Upper lobe of right lung (tissue), 1 donor: ENCODE measurements around the gene ATR. TPM values are rescaled to one million over a fixed set of nuclear protein-coding genes. Genes with fewer than 3 reads are reported as not detected.

Source experiments
- ATAC-seq: fragments of 200-7000 bp; cut with Tn5 transposase; one replicate; pipeline ENCODE4 v1.9.1; 2020; ENCODE audit warnings: mild to moderate bottlenecking, moderate library complexity
- DNase-seq: peaks from one replicate; pipeline ENCODE4 v3.0.0-alpha.2; 2020
- H3K27ac ChIP-seq: fragments of 200-600 bp; one replicate; pipeline ENCODE4 v1.8.0; 2022
- H3K27me3 ChIP-seq: fragments of 200-600 bp; one replicate; pipeline ENCODE4 v1.8.0; 2022; ENCODE audit warnings: mild to moderate bottlenecking
- H3K36me3 ChIP-seq: fragments of 200-600 bp; one replicate; pipeline ENCODE4 v1.8.0; 2022
- H3K4me1 ChIP-seq: fragments of 200-600 bp; one replicate; pipeline ENCODE4 v1.8.0; 2022
- H3K4me3 ChIP-seq: fragments of 200-600 bp; one replicate; pipeline ENCODE4 v1.8.0; 2022; ENCODE audit warnings: mild to moderate bottlenecking
- H3K9me3 ChIP-seq: fragments of 200-600 bp; one replicate; pipeline ENCODE4 v1.8.0; 2022
- intact Hi-C: fragments of 100-400 bp; cut with DNase I; formaldehyde crosslinking; loops from one replicate; pipeline ENCODE4 v1.11.0; 2022
- total RNA-seq: library from RNA; stranded (reverse); fragmentation: NEBNext Ultra II Directional; extraction: Animal tissue kit (Norgen Biotek cat#: 25700); gene quantifications from one replicate; pipeline ENCODE4 v1.2.1, GENCODE V29; 2021
- TF ChIP-seq, protein P1 (sequence below): fragments of 200-600 bp; IDR thresholded peaks from one replicate; pipeline ENCODE4 v1.8.0; 2022; ENCODE audit warnings: antibody characterized with exemption
- donor health status: DM: no; HTN: yes; CAD: no; lungs with severe emphysema.

The ATR gene
- total RNA-seq, 1 donor from 2014 or later: 23.0 TPM

DNA sequence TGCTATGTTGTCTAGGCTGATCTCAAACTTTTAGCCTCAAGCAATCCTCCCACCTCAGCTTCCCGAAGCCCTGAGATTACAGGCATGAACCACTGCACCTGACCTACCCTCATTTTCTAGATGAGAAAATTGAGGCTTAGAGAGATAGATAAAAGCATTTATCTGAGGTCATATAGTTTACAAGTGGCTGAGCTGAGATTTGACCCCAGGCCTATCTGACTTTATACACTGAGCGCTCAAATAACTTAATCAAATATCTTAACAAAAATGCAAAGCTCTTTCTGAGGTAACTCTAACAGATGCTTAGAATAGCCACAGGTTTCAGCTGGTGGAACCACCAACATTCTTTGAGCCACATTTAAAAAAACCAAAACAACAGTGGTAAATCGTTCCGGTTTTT is 23.2 kb upstream of the ATR start:
- no peaks in the 10 kb centered on the region for H3K36me3 ChIP-seq
- H3K27me3 ChIP-seq: no peaks in the 10 kb centered on the region
- H3K4me1 ChIP-seq: no peaks in the 10 kb centered on the region
- intact Hi-C loops: no loop called here
- DNase-seq (no peak), ATAC-seq (no peak)
- no peaks in the 10 kb centered on the region for H3K9me3 ChIP-seq
- no peak overlapping the region for H3K4me3 ChIP-seq
- TF ChIP-seq, protein P1, sequence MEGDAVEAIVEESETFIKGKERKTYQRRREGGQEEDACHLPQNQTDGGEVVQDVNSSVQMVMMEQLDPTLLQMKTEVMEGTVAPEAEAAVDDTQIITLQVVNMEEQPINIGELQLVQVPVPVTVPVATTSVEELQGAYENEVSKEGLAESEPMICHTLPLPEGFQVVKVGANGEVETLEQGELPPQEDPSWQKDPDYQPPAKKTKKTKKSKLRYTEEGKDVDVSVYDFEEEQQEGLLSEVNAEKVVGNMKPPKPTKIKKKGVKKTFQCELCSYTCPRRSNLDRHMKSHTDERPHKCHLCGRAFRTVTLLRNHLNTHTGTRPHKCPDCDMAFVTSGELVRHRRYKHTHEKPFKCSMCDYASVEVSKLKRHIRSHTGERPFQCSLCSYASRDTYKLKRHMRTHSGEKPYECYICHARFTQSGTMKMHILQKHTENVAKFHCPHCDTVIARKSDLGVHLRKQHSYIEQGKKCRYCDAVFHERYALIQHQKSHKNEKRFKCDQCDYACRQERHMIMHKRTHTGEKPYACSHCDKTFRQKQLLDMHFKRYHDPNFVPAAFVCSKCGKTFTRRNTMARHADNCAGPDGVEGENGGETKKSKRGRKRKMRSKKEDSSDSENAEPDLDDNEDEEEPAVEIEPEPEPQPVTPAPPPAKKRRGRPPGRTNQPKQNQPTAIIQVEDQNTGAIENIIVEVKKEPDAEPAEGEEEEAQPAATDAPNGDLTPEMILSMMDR: no peak
- H3K27ac ChIP-seq: no peak overlapping the region

DNA sequence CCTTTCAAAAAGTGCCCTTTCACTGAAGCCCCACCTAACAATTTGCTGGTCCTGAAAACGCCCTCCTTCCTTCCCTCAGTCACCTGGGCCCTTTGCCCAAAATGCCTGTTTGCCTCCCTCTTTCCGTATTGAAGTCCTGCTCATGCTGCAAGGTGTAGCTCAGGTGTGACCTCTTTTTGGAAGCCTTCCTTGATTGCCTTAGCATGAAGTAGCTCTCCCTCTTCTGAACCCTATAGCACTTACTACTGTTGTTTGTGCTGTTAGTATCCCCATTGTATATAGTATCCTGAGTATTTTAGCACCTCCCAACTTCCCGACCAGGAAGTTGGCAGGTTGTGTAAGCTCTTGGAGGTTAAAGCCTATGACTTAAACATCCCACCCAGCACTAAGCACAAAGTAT is 19.4 kb upstream of the ATR start:
- H3K4me1 ChIP-seq: no peaks in the 10 kb centered on the region
- TF ChIP-seq, protein P1: no peak
- no peaks in the 10 kb centered on the region for H3K27me3 ChIP-seq
- DNase-seq: no peak
- intact Hi-C loops: no loop called here
- H3K4me3 ChIP-seq: peak overlapping the region; percentile 2
- no peak for ATAC-seq
- no peaks in the 10 kb centered on the region for H3K9me3 ChIP-seq
- no peaks in the 10 kb centered on the region for H3K36me3 ChIP-seq
- no peak overlapping the region for H3K27ac ChIP-seq

GRCh38 chr3:142596726-142597088 is 18.2 kb upstream of the ATR start:
- Histone ChIP-seq H3K9me3 (no peaks in the 10 kb centered on the region), H3K27me3 (no peaks in the 10 kb centered on the region), H3K4me1 (no peaks in the 10 kb centered on the region), H3K4me3 (peak overlapping the region; percentile 69), H3K27ac (peak overlapping the region; percentile 79), H3K36me3 (no peaks in the 10 kb centered on the region)
- ATAC-seq (no peak), DNase-seq (no peak)
- intact Hi-C loops: no loop called here
- TF ChIP-seq, protein P1: no peak

DNA sequence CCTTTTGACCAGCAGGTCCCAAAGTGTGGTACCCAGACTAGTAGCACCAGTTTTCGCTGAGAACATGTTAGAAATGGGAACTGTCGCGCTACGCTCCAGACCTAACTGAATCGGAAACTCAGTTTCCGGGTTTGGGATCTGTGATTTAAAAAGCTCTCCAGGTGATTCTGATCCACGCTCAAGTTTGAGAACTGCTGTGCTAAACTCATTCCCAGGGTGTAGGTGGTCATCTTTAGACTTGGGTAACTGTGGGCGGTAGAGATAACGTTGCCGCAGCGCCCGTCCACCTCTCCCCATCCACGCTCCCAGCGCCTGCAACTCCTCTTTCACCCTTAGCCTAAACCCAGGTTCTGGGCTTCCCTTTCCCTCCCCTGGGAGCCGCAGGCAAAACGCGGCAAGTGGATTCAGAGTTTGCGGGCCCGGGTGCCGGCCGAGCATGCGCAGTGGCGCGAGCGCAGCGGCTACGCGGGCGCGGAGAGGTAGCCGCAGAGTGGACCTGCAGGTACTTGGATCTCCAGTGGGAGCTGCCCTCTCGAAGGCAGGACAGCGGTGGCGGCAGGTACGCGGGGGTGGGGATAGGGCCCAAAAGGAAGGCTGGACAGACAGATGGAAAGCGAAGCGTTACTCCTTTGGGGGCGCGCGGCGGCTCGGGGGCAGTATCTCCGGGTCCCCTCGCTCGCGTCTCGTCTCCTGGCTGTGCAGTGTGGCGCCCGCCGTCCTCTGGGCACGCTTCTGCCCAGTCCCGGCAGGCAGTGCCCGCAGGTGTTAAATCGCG is 17.6 kb upstream of the ATR start, which contains the start of gene PLS1:
PLS1 (plus strand) TSS at position 443 of the 775 bp plus-strand sequence. CDS start 67,845 bp downstream, outside the sequence.
- no peaks in the 10 kb centered on the region for H3K36me3 ChIP-seq
- no peaks in the 10 kb centered on the region for H3K9me3 ChIP-seq
- no peaks in the 10 kb centered on the region for H3K27me3 ChIP-seq
- intact Hi-C loops: no loop called here
- ATAC-seq (peak; percentile 97), DNase-seq (peak; percentile 94)
- H3K4me1 ChIP-seq: no peaks in the 10 kb centered on the region
- H3K4me3 ChIP-seq: peak within 1 kb of the TSS; percentile 69
- TF ChIP-seq, protein P1: no peak
- H3K27ac ChIP-seq: peak within 1 kb of the TSS; percentile 79

DNA sequence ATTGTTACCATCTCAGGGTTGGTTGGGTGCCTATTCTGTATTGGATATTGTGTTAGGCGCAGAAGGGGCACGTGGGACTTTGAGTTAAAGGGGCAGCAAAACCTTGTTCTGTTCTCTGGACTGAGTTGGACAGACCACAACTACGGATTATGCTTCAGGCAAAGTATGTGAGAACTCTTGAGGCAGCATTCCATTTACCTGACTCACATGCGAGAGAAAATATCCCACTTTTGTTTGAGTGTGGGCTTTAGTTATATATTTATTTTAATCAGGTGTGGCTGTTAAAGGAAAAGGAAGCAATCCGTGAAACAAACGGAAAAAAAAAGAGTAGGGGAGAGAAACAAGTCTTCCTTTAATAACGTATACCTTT is 17.0 kb upstream of the ATR start:
- H3K27me3 ChIP-seq: no peaks in the 10 kb centered on the region
- H3K36me3 ChIP-seq: no peaks in the 10 kb centered on the region
- intact Hi-C loops: no loop called here
- no peaks in the 10 kb centered on the region for H3K9me3 ChIP-seq
- ATAC-seq: peak; percentile 72
- no peaks in the 10 kb centered on the region for H3K4me1 ChIP-seq
- DNase-seq: no peak
- TF ChIP-seq, protein P1: no peak
- peak overlapping the region; percentile 69 for H3K4me3 ChIP-seq
- peak overlapping the region; percentile 79 for H3K27ac ChIP-seq
